ENCODE results near the gene C2orf68. TPM values are rescaled to one million over a fixed set of nuclear protein-coding genes. Genes with fewer than 3 reads are reported as not detected.

Gene C2orf68
- total and polyA plus RNA-seq, 10 donors, result 16.0 to 45.2 (median 29.2) TPM

- H3K9me3 ChIP-seq, result no peaks in the 10 kb centered on the region
- H3K4me3 ChIP-seq, result no peak overlapping the region
- H3K4me1 ChIP-seq, result peaks cover 0 to 7% (median 0%) of the 10 kb centered on the region in 6 donors
- TF ChIP-seq POLR2AphosphoS5 (IDR thresholded peaks at IDR 0.05) (no peak), CTCF (IDR thresholded peaks at IDR 0.05 in 8 of 11, conservative IDR thresholded peaks at IDR 0.05 in 3 of 11) (no peak), POLR2A (IDR thresholded peaks at IDR 0.05) (no peak)
- no peak overlapping the region for H3K27ac ChIP-seq
- no peak for DNase-seq
- peaks cover 3 to 100% (median 94%) of the 10 kb centered on the region in 6 donors for H3K36me3 ChIP-seq
- intact Hi-C loops (cut with DNase I; ENCODE audit: low total_unique reads), result loop anchor here (5.0 to 10.0 kb wide), 2 partner anchors 72 to 180 kb away; no protein-coding TSS in a partner anchor
- 79 to 90% (median 83%) methylated on average over 8 of the region's 8 CpGs for WGBS, 5 donors
- no peaks in the 10 kb centered on the region for H3K27me3 ChIP-seq (replicated peaks in 1 of 7)
These were observed 23.1 kb upstream of the C2orf68 start for GRCh38 chr2:85635011-85635410.

- Histone ChIP-seq H3K27ac (no peak overlapping the region), H3K4me3 (no peak overlapping the region), H3K27me3 (replicated peaks in 1 of 7) (no peaks in the 10 kb centered on the region), H3K4me1 (peaks cover 0 to 15% (median 4%) of the 10 kb centered on the region in 6 donors), H3K36me3 (peaks cover 0 to 100% (median 95%) of the 10 kb centered on the region in 6 donors), H3K9me3 (no peaks in the 10 kb centered on the region)
- 92 to 98% (median 94%) methylated on average over 3 of the region's 3 CpGs for WGBS, 5 donors
- no peak for DNase-seq
- TF ChIP-seq CTCF (IDR thresholded peaks at IDR 0.05 in 8 of 11, conservative IDR thresholded peaks at IDR 0.05 in 3 of 11) (no peak), POLR2A (IDR thresholded peaks at IDR 0.05) (no peak), POLR2AphosphoS5 (IDR thresholded peaks at IDR 0.05) (no peak)
- intact Hi-C loops (cut with DNase I; ENCODE audit: low total_unique reads), result loop anchor here (10.0 kb wide), 1 partner anchor 183 kb away; no protein-coding TSS in a partner anchor
These were observed 19.4 kb upstream of the C2orf68 start for GRCh38 chr2:85631316-85631715.

GRCh38 chr2:85628658-85629057, 16.8 kb upstream of the C2orf68 start:
- Histone ChIP-seq H3K4me3 (no peak overlapping the region), H3K36me3 (peaks cover under 1 to 100% (median 98%) of the 10 kb centered on the region in 6 donors), H3K9me3 (no peaks in the 10 kb centered on the region), H3K27ac (peak overlapping the region in 4 of 8 donors; percentile 2 to 51 (median 30)), H3K27me3 (replicated peaks in 1 of 7) (no peaks in the 10 kb centered on the region), H3K4me1 (peaks cover 0 to 15% (median 4%) of the 10 kb centered on the region in 6 donors)
- no peak for DNase-seq
- 47 to 55% (median 49%) methylated on average over 2 of the region's 2 CpGs for WGBS, 5 donors
- TF ChIP-seq POLR2AphosphoS5 (IDR thresholded peaks at IDR 0.05) (no peak), POLR2A (IDR thresholded peaks at IDR 0.05) (no peak), CTCF (IDR thresholded peaks at IDR 0.05 in 8 of 11, conservative IDR thresholded peaks at IDR 0.05 in 3 of 11) (no peak)
- intact Hi-C loops (cut with DNase I; ENCODE audit: low total_unique reads), result no loop called here

- 89 to 96% (median 90%) methylated on average over 5 of the region's 5 CpGs for WGBS, 5 donors
These were observed 12.1 kb upstream of the C2orf68 start for GRCh38 chr2:85623991-85624390.

More at GRCh38 chr2:85623991-85624390, 12.1 kb upstream of the C2orf68 start:
- DNase-seq, result no peak
- Histone ChIP-seq H3K36me3 (peaks cover 5 to 100% (median 96%) of the 10 kb centered on the region in 6 donors), H3K9me3 (no peaks in the 10 kb centered on the region), H3K4me1 (peaks cover 0 to 26% (median 6%) of the 10 kb centered on the region in 6 donors), H3K4me3 (no peak overlapping the region), H3K27ac (no peak overlapping the region), H3K27me3 (replicated peaks in 1 of 7) (no peaks in the 10 kb centered on the region)
- intact Hi-C loops (cut with DNase I; ENCODE audit: low total_unique reads), result no loop called here
- TF ChIP-seq POLR2AphosphoS5 (IDR thresholded peaks at IDR 0.05) (no peak), POLR2A (IDR thresholded peaks at IDR 0.05) (no peak), CTCF (IDR thresholded peaks at IDR 0.05 in 8 of 11, conservative IDR thresholded peaks at IDR 0.05 in 3 of 11) (no peak)
